Body of pancreas (tissue), 4 donors: ENCODE measurements around the gene NMUR2.

ENCODE experiments used
- CTCF ChIP-seq, 7 experiments: fragments of 450-650 bp in 4 of 7; fragments of 200-600 bp in 3 of 7; sonication (generic) in 3 of 7; IDR thresholded peaks; one replicate each; pipeline ENCODE4 v1.5.1; 2016 to 2019; ENCODE audit warnings: antibody characterized with exemption in 7 of 7
- POLR2A ChIP-seq, 3 donors: fragments of 450-650 bp; IDR thresholded peaks; one replicate each; pipeline ENCODE4 v1.6.1; 2016; ENCODE audit warnings: antibody characterized with exemption in 3 of 3, mild to moderate bottlenecking in 2 of 3

GRCh38 chr5:152405145-152405544 lies at the start of gene NMUR2:
- TF ChIP-seq CTCF (IDR thresholded peaks at IDR 0.05), result no peak
- no peak for TF ChIP-seq POLR2A (IDR thresholded peaks at IDR 0.05)
